Large intestine (tissue), 3 donors: ENCODE results near the gene FOXM1. TPM values are rescaled to one million over a fixed set of nuclear protein-coding genes. Genes with fewer than 3 reads are reported as not detected.
"Not testable (repeated sequence)": the region's sequence is repeated elsewhere in the genome, so short reads cannot be mapped to it uniquely, and the experiment has no call there.

Source experiments
- DNase-seq, 2 donors: peaks; one replicate each; pipeline versions ENCODE4 v3.0.0 to v3.0.0-alpha.2; 2013
- H3K27ac ChIP-seq: one replicate; pipeline ENCODE4 v1.5.1; 2013; ENCODE audit warnings: low read length
- H3K27me3 ChIP-seq: 2 replicates; pipeline ENCODE4 v1.6.1; 2013; ENCODE audit warnings: low read length; ENCODE audit not compliant: control insufficient read depth, insufficient read depth
- H3K36me3 ChIP-seq: 2 replicates; pipeline ENCODE4 v1.6.1; 2013; ENCODE audit warnings: low read length; ENCODE audit not compliant: control insufficient read depth, insufficient read depth
- H3K4me1 ChIP-seq: one replicate; pipeline ENCODE4 v1.6.1; 2013; ENCODE audit warnings: low read length; ENCODE audit not compliant: control insufficient read depth, insufficient read depth
- H3K4me3 ChIP-seq: one replicate; pipeline ENCODE4 v1.5.1; 2013; ENCODE audit warnings: low read length
- H3K9me3 ChIP-seq: one replicate; pipeline ENCODE4 v1.6.1; 2013; ENCODE audit warnings: mild to moderate bottlenecking, low read depth, low read length, moderate library complexity; ENCODE audit not compliant: control insufficient read depth
- WGBS: methylation state at CpG from one replicate; pipeline ENCODE4 v1.1.5; 2013; ENCODE audit warnings: low lambda C conversion rate; ENCODE audit not compliant: insufficient coverage; 5-methylcytosine and 5-hydroxymethylcytosine counted together
- polyA plus RNA-seq: library from polyadenylated mRNA; unstranded; fragments of 120-200 nt; gene quantifications from one replicate; pipeline ENCODE4 v1.2.1, GENCODE V29; 2013

FOXM1 gene
- polyA plus RNA-seq, 1 donor: 18.2 TPM

DNA sequence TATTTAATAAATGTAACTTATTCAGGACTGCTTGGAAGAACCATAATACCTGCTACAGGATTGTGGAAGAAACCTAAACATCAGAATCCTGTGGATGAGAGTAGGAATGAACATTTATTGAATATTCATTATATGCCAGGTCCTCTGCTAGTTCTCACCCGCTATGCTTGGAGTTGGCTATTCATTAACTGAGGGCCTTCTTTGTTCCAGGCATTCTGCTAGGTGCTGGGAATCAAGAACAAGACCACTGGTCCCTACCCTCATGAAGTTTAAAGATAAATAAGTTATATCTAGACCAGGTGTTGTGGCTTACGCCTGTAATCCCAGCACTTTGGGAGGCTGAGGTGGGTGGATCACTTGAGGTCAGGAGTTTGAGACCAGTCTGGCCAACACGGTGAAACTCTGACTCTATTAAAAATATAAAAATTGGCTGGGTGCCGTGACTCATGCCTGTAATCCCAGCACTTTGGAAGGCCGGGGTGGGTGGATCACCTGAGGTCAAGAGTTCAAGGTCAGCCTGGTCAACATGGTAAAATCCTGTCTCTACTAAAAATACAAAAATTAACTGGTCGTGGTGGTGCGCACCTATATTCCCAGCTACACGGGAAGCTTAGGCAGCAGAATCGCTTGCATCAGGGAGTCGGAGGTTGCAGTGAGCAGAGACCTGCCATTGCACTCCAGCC is 9.9 kb upstream of the FOXM1 start:
- no peak overlapping the region for H3K4me3 ChIP-seq
- H3K27ac ChIP-seq: no peak overlapping the region
- no peaks in the 10 kb centered on the region for H3K9me3 ChIP-seq
- no peak for DNase-seq
- no CpG with 5 or more reads among the region's 10 CpGs for WGBS
- no peaks in the 10 kb centered on the region for H3K27me3 ChIP-seq
- H3K4me1 ChIP-seq: no peaks in the 10 kb centered on the region
- peaks cover 23% of the 10 kb centered on the region for H3K36me3 ChIP-seq

DNA sequence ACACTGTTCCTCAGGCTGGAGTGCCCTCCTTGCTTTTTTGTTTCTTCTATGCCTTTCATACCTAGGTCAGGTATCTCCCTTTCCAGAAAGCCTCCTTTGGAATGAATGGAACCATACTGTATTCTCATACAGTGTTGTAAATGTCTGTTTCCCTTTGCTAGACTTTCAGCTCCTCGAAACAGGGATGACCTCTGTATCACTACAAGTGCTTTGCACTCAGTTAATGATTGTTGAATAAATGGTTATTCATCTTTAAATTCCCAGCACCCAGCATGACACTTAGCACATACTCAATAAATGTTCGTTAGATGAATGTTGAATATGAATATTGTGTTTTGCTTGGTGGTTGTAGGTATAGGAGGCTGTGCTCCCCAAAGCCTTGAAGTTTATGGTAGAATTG is 7.8 kb upstream of the FOXM1 start:
- Histone ChIP-seq H3K36me3 (peaks cover 23% of the 10 kb centered on the region), H3K4me3 (no peak overlapping the region), H3K4me1 (no peaks in the 10 kb centered on the region), H3K27me3 (no peaks in the 10 kb centered on the region), H3K27ac (no peak overlapping the region), H3K9me3 (no peaks in the 10 kb centered on the region)
- WGBS: no CpG with 5 or more reads among the region's 2 CpGs
- DNase-seq: no peak

DNA sequence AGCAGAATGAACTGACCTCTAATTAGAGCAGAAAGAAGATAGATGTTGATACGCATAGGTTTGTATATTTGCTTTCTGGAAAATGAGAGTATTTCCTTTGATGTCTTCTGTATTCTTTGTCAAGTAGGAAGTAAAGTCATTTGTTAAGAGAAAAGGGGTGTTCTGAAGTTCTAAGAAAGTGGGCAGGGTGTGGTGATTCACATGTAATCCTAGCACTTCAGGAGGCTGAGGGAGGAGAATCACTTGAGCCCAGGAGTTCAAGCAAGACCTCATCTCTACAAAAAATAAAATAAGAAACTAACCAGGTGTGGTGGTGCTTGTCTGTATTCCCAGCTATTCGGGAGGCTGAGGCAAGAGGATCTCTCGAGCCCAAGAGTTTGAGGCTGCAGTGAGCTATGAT is 2.9 kb upstream of the FOXM1 start:
- Histone ChIP-seq H3K4me3 (no peak overlapping the region), H3K36me3 (peaks cover 4% of the 10 kb centered on the region), H3K27me3 (no peaks in the 10 kb centered on the region), H3K9me3 (no peaks in the 10 kb centered on the region), H3K4me1 (peaks cover 14% of the 10 kb centered on the region), H3K27ac (no peak overlapping the region)
- no peak for DNase-seq
- no CpG with 5 or more reads among the region's 3 CpGs for WGBS

DNA sequence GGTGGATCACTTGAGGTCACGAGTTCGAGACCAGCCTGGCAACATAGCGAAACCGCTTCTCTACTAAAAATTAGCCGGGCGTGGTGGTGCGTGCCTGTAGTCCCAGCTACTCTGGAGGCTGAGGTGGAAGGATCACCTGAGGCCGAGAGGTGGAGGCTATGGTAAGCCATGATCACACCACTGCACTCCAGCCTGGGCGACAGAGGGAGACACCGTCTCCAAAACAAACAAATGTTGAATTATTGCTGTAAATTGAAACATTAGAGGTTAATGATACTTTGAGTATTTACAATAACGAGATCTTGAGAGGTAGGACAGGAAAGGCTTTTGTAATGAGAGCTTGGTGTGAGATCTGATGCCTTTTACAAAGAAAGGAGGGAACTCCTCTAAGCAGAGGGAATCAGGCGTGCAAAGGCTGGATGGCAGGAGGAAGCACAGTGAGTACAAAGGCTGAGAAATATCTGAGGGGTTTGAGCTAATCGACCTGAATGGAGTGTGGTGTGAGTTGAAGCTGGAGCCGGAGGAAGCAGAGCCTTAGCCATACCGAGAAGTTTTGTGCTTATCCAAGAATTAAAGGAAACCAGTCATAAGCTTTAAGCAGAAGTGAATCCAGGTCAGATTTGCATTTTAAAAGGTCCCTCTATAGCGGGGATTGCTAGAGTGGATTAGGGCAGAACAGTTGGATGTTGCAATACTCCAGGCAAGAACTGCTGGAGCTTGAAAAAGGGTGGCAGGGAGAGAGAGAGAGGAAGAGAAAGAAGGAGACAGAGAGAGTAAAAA is 1.2 kb upstream of the FOXM1 start:
- no peaks in the 10 kb centered on the region for H3K27me3 ChIP-seq
- WGBS: 28% methylated on average over 3 of the region's 16 CpGs

DNA sequence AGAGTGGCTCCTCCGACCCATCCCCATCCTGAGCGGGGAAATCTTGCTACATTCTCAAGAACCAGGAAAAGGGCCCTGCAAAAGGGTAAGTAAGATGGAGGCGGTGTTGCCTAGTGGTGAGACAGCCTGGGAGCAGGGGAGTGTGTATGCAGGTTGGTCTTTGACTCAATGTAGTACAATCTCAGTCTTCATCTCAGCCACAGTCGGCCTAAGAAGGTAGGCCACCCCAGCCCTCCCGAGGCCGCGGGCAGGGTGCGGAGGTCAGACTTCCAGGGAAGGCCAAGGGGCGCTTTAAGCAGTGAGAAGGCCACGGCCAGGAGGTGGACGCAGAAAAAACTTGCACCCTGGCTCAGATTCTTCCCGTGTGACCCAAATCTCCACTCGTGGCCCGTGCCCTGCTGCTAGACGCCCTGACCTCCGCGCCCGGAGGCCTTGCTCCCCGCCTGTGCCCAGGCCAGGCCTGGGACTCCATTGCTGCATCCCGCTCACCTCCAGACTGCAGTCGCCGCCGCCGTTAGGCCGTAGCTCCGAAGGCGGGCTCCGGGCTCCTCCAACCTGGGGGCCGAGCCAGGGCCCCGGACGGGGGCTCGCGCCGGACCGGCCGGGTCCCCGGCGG is 435 bp downstream of the FOXM1 start:
- Histone ChIP-seq H3K27ac (no peak overlapping the region), H3K27me3 (no peaks in the 10 kb centered on the region), H3K4me3 (peak overlapping the region; percentile 60), H3K9me3 (no peaks in the 10 kb centered on the region), H3K36me3 (peaks cover 8% of the 10 kb centered on the region), H3K4me1 (peaks cover 14% of the 10 kb centered on the region)
- peak in 1 of 2 donors; percentile 49 for DNase-seq
- WGBS: no CpG with 5 or more reads among the region's 38 CpGs

More for the DNA sequence above, 1.2 kb upstream of the FOXM1 start:
- DNase-seq: peak in 1 of 2 donors; percentile 54
- H3K9me3 ChIP-seq: no peaks in the 10 kb centered on the region
- peaks cover 14% of the 10 kb centered on the region for H3K4me1 ChIP-seq
- H3K36me3 ChIP-seq: peaks cover 4% of the 10 kb centered on the region
- H3K4me3 ChIP-seq: peak overlapping the region; percentile 79
- H3K27ac ChIP-seq: peak overlapping the region; percentile 90

DNA sequence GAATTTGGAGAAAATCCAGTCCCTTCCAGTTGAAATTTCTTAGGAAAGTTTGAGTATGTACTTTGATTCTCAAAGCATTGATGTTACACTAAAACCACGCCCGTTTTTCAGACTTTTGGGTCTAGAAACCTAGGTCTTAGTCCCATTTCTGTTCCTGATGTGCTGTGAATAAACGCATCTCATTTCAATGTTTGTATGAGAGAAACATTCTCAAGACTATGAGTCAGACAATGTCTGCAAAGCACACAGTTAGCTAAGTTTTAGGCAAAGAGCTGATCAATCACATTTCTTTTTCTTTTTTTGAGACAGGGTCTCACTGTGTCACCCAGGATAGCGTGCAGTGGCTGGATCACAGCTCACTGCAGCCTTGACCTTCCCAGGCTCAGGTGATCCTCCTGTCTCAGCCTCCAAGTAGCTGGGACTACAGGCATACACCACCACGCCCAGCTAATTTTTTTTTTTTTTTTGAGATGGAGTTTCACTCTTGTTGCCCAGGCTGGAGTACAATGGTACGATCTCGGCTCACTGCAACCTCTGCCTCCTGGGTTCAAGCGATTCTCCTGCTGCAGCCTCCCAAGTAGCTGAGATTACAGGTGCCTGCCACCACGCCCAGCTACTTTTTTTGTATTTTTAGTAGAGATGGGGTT is 7.9 kb downstream of the FOXM1 start:
- not testable (repeated sequence) for H3K9me3 ChIP-seq, DNase-seq, H3K27ac ChIP-seq, H3K4me3 ChIP-seq, H3K27me3 ChIP-seq, H3K4me1 ChIP-seq
- 80% methylated on average over 2 of the region's 9 CpGs for WGBS
- H3K36me3 ChIP-seq: peaks cover 25% of the 10 kb centered on the region

DNA sequence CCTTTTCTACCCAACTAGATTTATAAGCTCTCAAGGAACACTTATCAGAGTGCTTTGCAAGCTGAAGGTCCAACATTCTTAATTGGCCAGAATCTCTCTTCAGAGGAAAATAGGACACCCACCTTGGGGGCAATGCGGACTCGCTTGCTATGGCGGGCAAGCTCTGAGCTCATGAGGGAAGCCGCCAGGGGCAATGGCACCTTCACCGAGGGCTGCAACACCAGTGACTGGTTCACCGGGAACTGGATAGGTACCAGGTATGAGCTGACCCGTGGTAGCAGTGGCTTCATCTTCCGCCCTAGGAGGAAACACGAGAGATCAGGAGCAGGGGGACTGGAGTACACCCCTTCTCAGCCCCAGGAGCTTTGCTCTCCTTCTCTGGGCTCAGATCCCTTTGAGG is 12.8 kb downstream of the FOXM1 start:
- no peak for DNase-seq
- Histone ChIP-seq H3K4me3 (no peak overlapping the region), H3K9me3 (no peaks in the 10 kb centered on the region), H3K27me3 (no peaks in the 10 kb centered on the region), H3K27ac (no peak overlapping the region), H3K4me1 (no peaks in the 10 kb centered on the region), H3K36me3 (peaks cover 32% of the 10 kb centered on the region)
- whole genome bisulfite sequencing: no CpG with 5 or more reads among the region's 9 CpGs

DNA sequence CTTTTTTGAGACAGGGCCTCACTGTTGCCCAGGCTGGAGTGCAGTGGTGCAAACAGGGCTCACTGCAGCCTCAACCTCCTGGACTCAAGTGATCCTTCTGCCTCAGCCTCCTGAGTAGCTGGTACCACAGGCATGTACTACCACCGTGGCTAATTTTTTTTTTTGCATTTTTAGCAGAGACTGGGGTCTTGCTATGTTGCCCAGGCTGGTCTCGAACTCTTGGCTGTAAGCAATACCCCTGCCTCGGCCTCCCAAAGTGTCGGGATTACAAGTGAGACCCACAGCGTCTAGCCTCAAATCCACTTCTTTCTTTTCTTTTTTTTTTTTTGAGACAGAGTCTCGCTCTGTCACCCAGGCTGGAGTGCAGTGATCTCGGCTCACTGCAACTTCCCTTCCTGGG is 13.6 kb downstream of the FOXM1 start:
- H3K4me3 ChIP-seq, H3K27me3 ChIP-seq, H3K27ac ChIP-seq, H3K4me1 ChIP-seq, DNase-seq, H3K9me3 ChIP-seq: not testable (repeated sequence)
- H3K36me3 ChIP-seq: peaks cover 37% of the 10 kb centered on the region
- no CpG with 5 or more reads among the region's 7 CpGs for WGBS

DNA sequence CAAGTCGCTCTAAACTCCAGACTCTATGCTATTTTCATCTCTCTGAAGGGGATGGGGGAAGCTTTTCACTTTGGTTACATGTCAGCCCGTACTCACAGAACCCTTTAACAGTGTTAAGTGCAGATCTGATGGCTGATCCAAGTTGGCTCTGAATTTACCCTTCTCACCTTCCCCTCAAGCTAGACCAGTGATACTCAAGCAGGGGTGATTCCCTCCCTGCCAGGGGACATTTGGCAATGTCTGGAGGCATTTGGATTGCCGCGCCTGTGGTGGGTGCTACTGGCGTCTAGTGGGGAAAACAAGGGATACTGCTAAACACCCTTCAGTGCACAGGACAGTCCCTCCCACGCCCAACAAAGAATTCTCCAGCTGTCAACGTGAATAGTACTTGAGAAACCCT is 14.1 kb downstream of the FOXM1 start:
- Histone ChIP-seq H3K27ac (no peak overlapping the region), H3K36me3 (peaks cover 39% of the 10 kb centered on the region), H3K27me3 (no peaks in the 10 kb centered on the region), H3K9me3 (no peaks in the 10 kb centered on the region), H3K4me3 (no peak overlapping the region), H3K4me1 (peaks cover 3% of the 10 kb centered on the region)
- no peak for DNase-seq
- no CpG with 5 or more reads among the region's 7 CpGs for WGBS

DNA sequence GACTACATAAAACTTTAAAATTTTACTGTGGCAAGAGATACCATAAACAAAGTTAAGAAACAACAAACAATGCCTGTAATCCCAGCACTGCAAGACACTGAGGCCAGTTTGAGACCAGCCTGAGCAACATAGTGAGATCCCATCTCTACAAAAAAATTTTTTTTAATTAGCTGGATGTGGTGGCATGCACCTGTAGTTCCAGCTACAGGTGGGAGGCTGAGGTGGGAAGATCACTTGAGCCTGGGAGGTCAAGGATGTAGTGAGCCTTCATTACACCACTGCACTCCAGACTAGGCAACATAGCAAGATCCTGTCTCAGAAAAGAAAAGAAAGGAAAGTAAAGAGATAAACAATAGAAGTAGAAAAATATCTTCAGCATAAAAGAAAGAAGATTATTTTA is 16.8 kb downstream of the FOXM1 start:
- DNase-seq: no peak
- Histone ChIP-seq H3K4me1 (peaks cover 28% of the 10 kb centered on the region), H3K27me3 (no peaks in the 10 kb centered on the region), H3K36me3 (peaks cover 32% of the 10 kb centered on the region), H3K4me3 (no peak overlapping the region), H3K27ac (no peak overlapping the region), H3K9me3 (no peaks in the 10 kb centered on the region)
